NCI-H2227 (cell line): ENCODE data around the gene SDHA.
"Not testable (repeated sequence)": the region's sequence is repeated elsewhere in the genome, so short reads cannot be mapped to it uniquely, and the experiment has no call there.

ENCODE experiments used
- DNase-seq: peaks from one replicate; lab custom pipeline; 2025; ENCODE audit not compliant: unreplicated experiment; lab: John Stamatoyannopoulos, UW

SDHA gene

GRCh38 chr5:197031-197430, 21.1 kb upstream of the SDHA start:
- DNase-seq = peak; percentile 43

DNA sequence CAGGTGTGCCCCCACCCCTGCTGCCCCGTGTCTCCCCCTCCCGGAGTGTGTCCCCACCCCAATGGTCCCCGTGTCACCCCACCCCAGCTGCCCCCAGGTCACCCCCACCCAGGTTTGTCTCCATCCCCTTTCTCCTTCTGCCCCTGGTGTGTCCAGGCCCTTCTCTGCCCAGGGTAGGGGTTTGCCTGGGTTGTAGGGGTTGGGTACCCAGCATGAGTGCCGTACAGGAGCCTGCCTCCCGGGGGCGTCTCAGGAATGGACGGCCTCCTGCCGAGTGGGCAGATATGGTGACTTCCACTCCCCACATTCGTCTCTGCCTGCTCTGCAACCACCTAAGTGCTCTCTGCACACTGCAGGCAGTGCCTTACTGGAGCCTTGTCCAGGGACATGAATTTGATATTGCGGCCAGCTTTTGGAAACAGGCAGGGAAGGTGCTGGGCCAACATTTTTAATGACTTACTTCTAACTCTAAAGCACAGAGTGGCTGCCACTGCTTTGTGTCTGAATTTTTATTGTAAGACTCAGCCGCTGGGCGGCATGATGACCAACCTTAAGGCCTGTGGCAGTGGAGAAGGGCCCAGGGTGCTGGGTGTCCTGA, 20.1 kb upstream of the SDHA start:
- no peak for DNase-seq

- no peak for DNase-seq
These were observed 19.5 kb upstream of the SDHA start for GRCh38 chr5:198516-199196.

GRCh38 chr5:199197-199949, 18.7 kb upstream of the SDHA start:
- no peak for DNase-seq

- no peak for DNase-seq
These were observed 18.0 kb upstream of the SDHA start for GRCh38 chr5:199950-200645.

DNA sequence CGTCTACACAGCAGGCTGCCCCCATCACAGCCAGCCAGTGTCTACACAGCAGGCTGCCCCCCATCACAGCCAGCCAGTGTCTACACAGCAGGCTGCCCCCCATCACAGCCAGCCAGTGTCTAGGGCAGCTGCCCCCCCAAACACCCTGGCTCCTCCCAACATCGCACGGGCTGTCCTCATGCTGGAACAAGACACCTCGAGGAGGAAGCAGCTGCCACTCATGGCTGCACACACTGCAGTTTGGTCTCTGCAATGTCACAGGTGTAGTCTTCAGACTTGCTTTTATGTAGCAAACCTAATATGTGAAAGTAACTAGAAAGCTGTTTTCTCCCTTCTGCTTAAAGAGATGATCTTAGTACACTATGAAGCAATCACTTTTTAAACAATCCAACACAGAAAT, 17.1 kb upstream of the SDHA start:
- no peak for DNase-seq

- no peak for DNase-seq
These were observed 16.4 kb upstream of the SDHA start for GRCh38 chr5:201672-202071.

DNA sequence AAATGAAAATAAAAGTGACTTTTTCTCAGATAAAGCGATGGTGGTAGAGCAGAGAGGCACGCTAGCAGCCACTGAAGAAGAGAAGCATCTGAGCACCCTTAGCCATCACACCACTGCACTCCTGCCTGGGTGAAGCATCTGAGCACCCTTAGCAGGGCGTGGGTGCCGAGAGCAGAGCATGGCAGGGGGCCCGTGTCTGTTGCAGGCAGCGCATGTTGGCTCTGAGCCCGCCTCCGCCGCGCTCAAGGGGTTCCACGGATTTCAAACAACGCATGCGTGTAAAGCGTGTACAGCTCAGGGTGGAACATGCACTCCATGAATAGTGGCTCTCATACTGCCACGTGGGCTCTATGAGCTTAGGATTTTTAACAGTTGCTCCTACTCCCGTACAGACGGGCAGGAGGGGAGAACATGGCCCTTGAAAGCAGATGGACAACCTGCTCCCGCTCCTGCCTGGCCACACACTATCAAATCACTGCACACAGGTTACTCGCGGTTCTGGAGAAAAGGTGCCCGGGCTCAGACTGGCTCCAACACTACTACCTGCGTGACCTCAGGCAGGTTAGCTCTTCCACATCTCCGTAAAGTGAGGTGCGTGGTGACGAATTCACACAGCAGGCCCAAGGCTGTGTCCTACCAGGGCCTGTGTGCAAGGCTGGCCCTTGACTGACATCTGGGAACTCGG, 14.7 kb upstream of the SDHA start:
- DNase-seq = no peak

- DNase-seq = no peak
These were observed 14.1 kb upstream of the SDHA start for GRCh38 chr5:204001-204400.

- DNase-seq = no peak
These were observed 13.7 kb upstream of the SDHA start for GRCh38 chr5:204462-204861.

DNA sequence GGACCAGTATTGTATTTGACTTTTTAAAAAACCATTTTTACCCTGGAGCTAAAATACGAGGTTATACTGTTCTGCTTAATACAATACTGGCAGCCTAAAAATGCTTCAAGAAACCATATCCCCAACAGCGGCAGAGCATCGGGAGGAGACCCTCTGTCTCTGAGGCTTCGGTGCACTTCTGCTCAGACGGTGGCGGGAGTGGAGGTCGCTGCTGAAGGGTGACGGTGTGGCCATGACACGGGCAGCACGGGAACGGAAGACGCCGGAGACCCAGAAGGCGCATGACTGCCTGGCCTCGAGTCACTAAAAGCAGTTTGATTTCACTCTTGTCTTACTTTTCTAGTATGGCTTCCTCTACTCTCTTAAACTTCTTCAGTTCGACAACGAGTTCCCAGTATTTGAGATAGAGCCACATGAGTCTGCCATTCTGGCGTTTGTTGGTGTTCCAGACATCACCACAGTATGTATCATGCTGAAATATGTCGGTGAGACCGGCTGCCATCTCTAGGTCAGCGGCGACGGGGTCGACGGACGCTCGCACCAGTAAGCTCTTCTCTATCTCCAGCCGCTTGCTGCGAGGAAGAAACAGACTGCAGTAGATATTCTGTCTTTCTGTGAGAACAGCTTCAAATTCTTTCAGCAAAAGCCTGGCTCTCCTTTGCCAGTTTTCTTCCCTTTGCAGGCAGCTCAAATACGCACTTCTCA, 13.0 kb upstream of the SDHA start:
- no peak for DNase-seq

GRCh38 chr5:206406-206805, 11.7 kb upstream of the SDHA start:
- DNase-seq = no peak

- DNase-seq = no peak
These were observed 11.1 kb upstream of the SDHA start for GRCh38 chr5:206927-207536.

GRCh38 chr5:207599-207998, 10.5 kb upstream of the SDHA start:
- DNase-seq = no peak

GRCh38 chr5:208449-209114, 9.5 kb upstream of the SDHA start:
- DNase-seq = no peak

- no peak for DNase-seq
These were observed 4.2 kb upstream of the SDHA start for GRCh38 chr5:213803-214395.

DNA sequence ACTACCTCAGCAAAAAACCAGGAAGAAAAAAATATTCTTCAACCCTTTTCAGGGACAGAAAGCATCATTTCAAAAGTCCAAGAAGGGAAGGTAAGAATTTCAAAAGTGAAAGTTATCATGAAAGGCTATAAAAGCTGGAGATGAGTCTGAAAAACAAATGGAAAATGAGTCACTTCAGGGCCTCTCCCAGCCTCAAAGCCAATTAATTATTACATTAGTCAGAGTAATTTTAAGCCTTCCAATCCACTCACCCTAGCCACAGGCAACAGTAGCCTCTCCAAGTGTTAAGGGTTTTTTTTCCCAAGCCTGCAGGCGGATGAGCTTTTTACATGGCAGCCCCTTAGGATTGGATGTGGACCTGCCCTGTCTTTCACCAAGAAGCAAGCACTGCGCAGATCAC, 2.9 kb upstream of the SDHA start:
- not testable (repeated sequence) for DNase-seq

DNA sequence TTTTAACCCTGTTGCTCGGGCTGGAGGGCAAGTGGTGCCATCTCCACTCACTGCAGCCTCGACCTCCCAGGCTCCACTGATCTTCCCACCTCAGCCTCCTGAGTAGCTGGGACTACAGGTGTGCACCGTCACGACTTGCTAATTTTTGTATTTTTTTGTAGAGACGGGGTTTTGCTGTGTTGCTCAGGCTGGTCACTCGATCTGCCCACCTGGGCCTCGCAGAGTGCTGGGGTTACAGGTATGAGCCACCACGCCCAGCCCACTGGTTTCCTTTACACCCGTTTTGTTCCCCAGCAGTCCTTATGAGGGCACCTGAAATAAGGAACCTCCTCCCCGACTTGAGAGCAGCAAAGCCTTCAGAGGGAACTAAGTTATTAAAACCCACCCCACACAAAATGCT, 2.0 kb upstream of the SDHA start:
- not testable (repeated sequence) for DNase-seq
